Karpas-422 (cell line): ENCODE data around the gene CASKIN1. TPM values are rescaled to one million over a fixed set of nuclear protein-coding genes. Genes with fewer than 3 reads are reported as not detected.
"Not testable (repeated sequence)": the region's sequence is repeated elsewhere in the genome, so short reads cannot be mapped to it uniquely, and the experiment has no call there.

Experiments
- DNase-seq: peaks from one replicate; pipeline ENCODE4 v3.0.0-alpha.2; 2015
- H2AFZ ChIP-seq: fragments of 200-600 bp; sonication (generic); 2 replicates; pipeline ENCODE4 v1.6.1; 2014; ENCODE audit warnings: antibody characterized with exemption, low read length, mixed read lengths
- H3K27ac ChIP-seq: fragments of 200-600 bp; sonication (generic); 2 replicates; pipeline ENCODE4 v1.5.1; 2014; ENCODE audit warnings: mild to moderate bottlenecking, low read length, moderate library complexity
- H3K27me3 ChIP-seq: fragments of 200-600 bp; sonication (generic); 2 replicates; pipeline ENCODE4 v1.6.1; 2014; ENCODE audit warnings: low read length, mixed read lengths
- H3K36me3 ChIP-seq: fragments of 200-600 bp; sonication (generic); 2 replicates; pipeline ENCODE4 v1.6.1; 2014; ENCODE audit warnings: low read length, mixed read lengths; ENCODE audit not compliant: insufficient read depth
- H3K4me1 ChIP-seq: fragments of 200-600 bp; sonication (generic); 2 replicates; pipeline ENCODE4 v1.6.1; 2014; ENCODE audit warnings: mild to moderate bottlenecking, low read length, mixed read lengths
- H3K4me2 ChIP-seq: fragments of 200-600 bp; sonication (generic); 2 replicates; pipeline ENCODE4 v1.6.1; 2014; ENCODE audit warnings: low read length, low read depth, mild to moderate bottlenecking; ENCODE audit not compliant: poor library complexity, severe bottlenecking
- H3K4me3 ChIP-seq: fragments of 200-600 bp; sonication (generic); 2 replicates; pipeline ENCODE4 v1.5.1; 2014; ENCODE audit warnings: mild to moderate bottlenecking, antibody characterized with exemption, low read length, mixed read lengths
- H3K79me2 ChIP-seq: fragments of 200-600 bp; sonication (generic); 2 replicates; pipeline ENCODE4 v1.6.1; 2014; ENCODE audit warnings: mild to moderate bottlenecking, low read length, mixed read lengths
- H3K9ac ChIP-seq: fragments of 200-600 bp; sonication (generic); 2 replicates; pipeline ENCODE4 v1.6.0; 2014; ENCODE audit warnings: low read length
- H3K9me2 ChIP-seq: fragments of 200-600 bp; sonication (generic), shearing (Covaris generic); replicated peaks from 2 replicates; pipeline ENCODE4 v1.6.0; 2014; ENCODE audit warnings: mild to moderate bottlenecking, low read length, moderate library complexity; ENCODE audit not compliant: insufficient read depth
- H3K9me3 ChIP-seq: fragments of 300-700, 200-600 bp; sonication (generic); 2 replicates; pipeline ENCODE4 v1.6.1; 2014; ENCODE audit warnings: low read length, mixed read lengths
- H4K20me1 ChIP-seq: fragments of 200-600 bp; sonication (generic); 2 replicates; pipeline ENCODE4 v1.6.1; 2014; ENCODE audit warnings: mild to moderate bottlenecking, antibody characterized with exemption, low read length, low read depth; ENCODE audit not compliant: insufficient read depth
- small RNA-seq: library from RNA; depleted of rRNA; stranded (forward); fragments of <200 nt; gene quantifications from one replicate; pipeline ENCODE3, GENCODE V24; 2014
- total RNA-seq: library from RNA; depleted of rRNA; stranded (reverse); fragments of >200 nt; shearing (Covaris generic); gene quantifications from 2 replicates; pipeline ENCODE4 v1.2.3, GENCODE V29; 2014; ENCODE audit warnings: low replicate concordance; rRNA removed

The CASKIN1 gene
- total RNA-seq, 1 experiment from 2014 or later = not detected

DNA sequence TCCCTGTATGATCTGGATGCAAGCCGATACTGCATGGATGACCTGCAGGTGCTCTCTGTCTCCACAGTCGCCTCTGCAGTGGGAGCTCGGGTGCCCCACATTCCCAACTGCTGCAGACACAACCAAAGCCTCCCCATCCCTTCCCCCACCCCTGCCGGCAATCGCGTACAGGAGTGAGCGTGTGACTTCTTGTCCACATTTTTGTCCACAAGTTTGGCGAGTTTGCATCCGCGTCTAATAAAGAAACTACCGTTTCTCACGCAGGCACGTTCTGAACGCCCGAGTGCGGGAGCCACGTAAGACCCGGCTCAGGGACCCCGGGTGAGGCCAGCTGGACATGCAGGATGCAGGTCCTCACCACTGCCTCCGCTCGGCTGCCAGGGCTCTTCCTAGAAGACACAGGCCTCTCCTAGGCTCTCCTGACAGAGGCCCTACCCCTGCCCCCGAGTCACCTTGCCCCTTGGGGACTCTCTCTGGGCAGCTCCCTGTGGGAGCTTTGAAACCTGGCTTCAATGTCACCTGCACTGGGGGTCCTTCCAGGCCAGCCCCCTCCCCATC is 66.4 kb downstream of the CASKIN1 start:
- not testable (repeated sequence) for H3K27ac ChIP-seq, H3K36me3 ChIP-seq, DNase-seq, H3K4me2 ChIP-seq, H2AFZ ChIP-seq, H4K20me1 ChIP-seq, H3K4me3 ChIP-seq, H3K9me3 ChIP-seq, H3K9ac ChIP-seq, H3K27me3 ChIP-seq, H3K9me2 ChIP-seq
- peaks cover 18% of the 10 kb centered on the region for H3K4me1 ChIP-seq
- peaks cover 26% of the 10 kb centered on the region for H3K79me2 ChIP-seq

GRCh38 chr16:2129251-2129650 is 67.2 kb downstream of the CASKIN1 start:
- not testable (repeated sequence) for H3K27me3 ChIP-seq, H3K9me3 ChIP-seq, H4K20me1 ChIP-seq, H3K36me3 ChIP-seq, H2AFZ ChIP-seq, DNase-seq, H3K9ac ChIP-seq, H3K9me2 ChIP-seq
- H3K79me2 ChIP-seq = peaks cover 26% of the 10 kb centered on the region
- peaks cover 18% of the 10 kb centered on the region for H3K4me1 ChIP-seq
- H3K27ac ChIP-seq = peak overlapping the region; percentile 89
- H3K4me2 ChIP-seq = peak overlapping the region; percentile 55
- H3K4me3 ChIP-seq = peak overlapping the region; percentile 48; the same call in 1 of the 2 replicates

GRCh38 chr16:2127630-2128280 is 68.7 kb downstream of the CASKIN1 start:
- not testable (repeated sequence) for H2AFZ ChIP-seq, H3K4me3 ChIP-seq, H3K9me2 ChIP-seq, H3K27me3 ChIP-seq, H3K27ac ChIP-seq, H4K20me1 ChIP-seq, H3K4me2 ChIP-seq, H3K36me3 ChIP-seq, H3K9me3 ChIP-seq, H3K9ac ChIP-seq
- peak; percentile 57 for DNase-seq
- H3K4me1 ChIP-seq = peaks cover 18% of the 10 kb centered on the region
- H3K79me2 ChIP-seq = peaks cover 23% of the 10 kb centered on the region

Small RNA genes within 50 kb of the gene (small RNA-seq; reads per million reads assigned to genes)
- not detected for gene MIR3180-5
- not detected for gene MIR4516
- not detected for gene RF00019
- not detected for gene SNORD60

Other genes with a start within 250 kb of the CASKIN1 start
- gene RPL3L, start 241.9 kb downstream of the CASKIN1 start, total RNA-seq = not detected in 2 replicates
- gene NDUFB10, start 237.1 kb downstream of the CASKIN1 start, total RNA-seq = 288 and 537 TPM in 2 replicates
- gene RPS2, start 231.8 kb downstream of the CASKIN1 start, total RNA-seq = 3,837 and 4,799 TPM in 2 replicates
- not detected in 2 replicates for gene RNF151, start 229.7 kb downstream of the CASKIN1 start, total RNA-seq
- 25.4 and 48.6 TPM in 2 replicates for gene TBL3, start 224.6 kb downstream of the CASKIN1 start, total RNA-seq
- not detected in 2 replicates for gene NOXO1, start 215.1 kb downstream of the CASKIN1 start, total RNA-seq
- gene GFER, start 212.4 kb downstream of the CASKIN1 start, total RNA-seq = 17.0 and 43.8 TPM in 2 replicates
- gene SYNGR3, start 206.6 kb downstream of the CASKIN1 start, total RNA-seq = 5.3 and 16.3 TPM in 2 replicates
- 12.6 and 20.5 TPM in 2 replicates for gene ZNF598, start 186.8 kb downstream of the CASKIN1 start, total RNA-seq
- gene NPW, start 176.8 kb downstream of the CASKIN1 start, total RNA-seq = 3.0 TPM in 1 of 2 replicates, not detected in the other
- not detected in 2 replicates for gene NHERF2, start 169.7 kb downstream of the CASKIN1 start, total RNA-seq
- gene NTHL1, start 148.8 kb downstream of the CASKIN1 start, total RNA-seq = 23.2 and 52.2 TPM in 2 replicates
- 33.3 and 64.5 TPM in 2 replicates for gene TSC2, start 148.6 kb downstream of the CASKIN1 start, total RNA-seq
- gene PKD1, start 60.7 kb downstream of the CASKIN1 start, total RNA-seq = 72.8 and 110 TPM in 2 replicates
- gene RAB26, start 48.0 kb downstream of the CASKIN1 start, total RNA-seq = 12.8 and 15.0 TPM in 2 replicates
- 68.3 and 110 TPM in 2 replicates for gene TRAF7, start 40.8 kb downstream of the CASKIN1 start, total RNA-seq
- gene MLST8, start 8.8 kb upstream of the CASKIN1 start, total RNA-seq = 46.3 and 67.0 TPM in 2 replicates
- 3.7 and 7.9 TPM in 2 replicates for gene BRICD5, start 14.3 kb upstream of the CASKIN1 start, total RNA-seq
- 26.5 and 42.1 TPM in 2 replicates for gene PGP, start 18.2 kb upstream of the CASKIN1 start, total RNA-seq
- gene E4F1, start 27.0 kb upstream of the CASKIN1 start, total RNA-seq = 14.8 and 36.9 TPM in 2 replicates
- 0.78 and 5.2 TPM in 2 replicates for gene DNASE1L2, start 39.8 kb upstream of the CASKIN1 start, total RNA-seq
- gene ECI1, start 55.0 kb upstream of the CASKIN1 start, total RNA-seq = 24.4 and 58.9 TPM in 2 replicates
- gene RNPS1, start 71.5 kb upstream of the CASKIN1 start, total RNA-seq = 125 and 158 TPM in 2 replicates
- gene ABCA3, start 144.1 kb upstream of the CASKIN1 start, total RNA-seq = 0.37 and 0.87 TPM in 2 replicates
- gene CCNF, start 232.8 kb upstream of the CASKIN1 start, total RNA-seq = 13.5 and 15.1 TPM in 2 replicates